Hepatocyte (in vitro differentiated cells): Measurements from ENCODE around the gene MAP3K3. TPM values are rescaled to one million over a fixed set of nuclear protein-coding genes. Genes with fewer than 3 reads are reported as not detected.

ENCODE experiments used
- DNase-seq: peaks from one replicate; pipeline ENCODE4 v3.0.0-alpha.2; 2016; ENCODE audit warnings: low spot score
- H2AFZ ChIP-seq: fragments of 200-600 bp; sonication (generic); 2 replicates; pipeline ENCODE4 v1.6.0; 2016; ENCODE audit warnings: antibody characterized with exemption, mild to moderate bottlenecking
- H3K27ac ChIP-seq: fragments of 200-600 bp; sonication (generic); 2 replicates; pipeline ENCODE4 v1.5.1; 2016; ENCODE audit warnings: mild to moderate bottlenecking
- H3K27me3 ChIP-seq: fragments of 200-600 bp; sonication (generic); 2 replicates; pipeline ENCODE4 v1.6.1; 2016
- H3K36me3 ChIP-seq: fragments of 200-600 bp; sonication (generic); replicated peaks from 2 replicates; pipeline ENCODE4 v1.5.1; 2016; ENCODE audit warnings: low read depth; ENCODE audit not compliant: insufficient read depth
- H3K4me1 ChIP-seq: fragments of 200-600 bp; sonication (generic); 2 replicates; pipeline ENCODE4 v1.5.1; 2016; ENCODE audit warnings: mild to moderate bottlenecking, moderate library complexity; ENCODE audit not compliant: insufficient read depth
- H3K4me2 ChIP-seq: fragments of 200-600 bp; sonication (generic); 2 replicates; pipeline ENCODE4 v1.6.0; 2016
- H3K4me3 ChIP-seq: fragments of 200-600 bp; sonication (generic); 2 replicates; pipeline ENCODE4 v1.5.1; 2016; ENCODE audit warnings: mild to moderate bottlenecking
- H3K79me2 ChIP-seq: fragments of 200-600 bp; sonication (generic); 2 replicates; pipeline ENCODE4 v1.6.0; 2017; ENCODE audit warnings: mild to moderate bottlenecking
- H3K9me2 ChIP-seq: fragments of 200-600 bp; sonication (generic); replicated peaks from 2 replicates; pipeline ENCODE4 v1.6.0; 2017; ENCODE audit warnings: mild to moderate bottlenecking; ENCODE audit not compliant: insufficient read depth
- H3K9me3 ChIP-seq: fragments of 200-600 bp; sonication (generic); 2 replicates; pipeline ENCODE4 v1.5.1; 2016; ENCODE audit warnings: low read depth, mild to moderate bottlenecking
- H4K20me1 ChIP-seq: fragments of 200-600 bp; sonication (generic); 2 replicates; pipeline ENCODE4 v1.6.0; 2016; ENCODE audit warnings: mild to moderate bottlenecking; ENCODE audit not compliant: insufficient read depth, poor library complexity, severe bottlenecking
- EZH2 ChIP-seq: fragments of 200-600 bp; sonication (generic); IDR thresholded peaks from 2 replicates; pipeline ENCODE4 v1.6.1; 2016; ENCODE audit warnings: antibody characterized with exemption, mild to moderate bottlenecking, borderline replicate concordance
- EZH2phosphoT487 ChIP-seq: fragments of 200-600 bp; sonication (generic); IDR thresholded peaks from one replicate; pipeline ENCODE4 v1.6.1; 2018; ENCODE audit warnings: antibody characterized with exemption, mild to moderate bottlenecking, low read depth, moderate library complexity; ENCODE audit not compliant: unreplicated experiment, severe bottlenecking
- WGBS: methylation state at CpG from one replicate; pipeline ENCODE4 v1.1.6; 2016; ENCODE audit warnings: low lambda C conversion rate; ENCODE audit errors: missing lambda C conversion rate; 5-methylcytosine and 5-hydroxymethylcytosine counted together
- polyA plus RNA-seq: library from polyadenylated mRNA; unstranded; fragments of >200 nt; fragmentation: Nextera tagmentation; extraction: Ambion mirVana; gene quantifications from 2 replicates; pipeline ENCODE4 v1.2.1, GENCODE V29; 2016
- total RNA-seq: library from RNA; depleted of rRNA; stranded (reverse); fragments of >200 nt; gene quantifications from 2 replicates; pipeline ENCODE4 v1.2.3, GENCODE V29; 2014
- TF ChIP-seq, protein P1 (sequence below): fragments of 200-600 bp; sonication (generic); IDR thresholded peaks from 2 replicates; pipeline ENCODE4 v1.5.1; 2016; ENCODE audit warnings: antibody characterized with exemption, mild to moderate bottlenecking; ENCODE audit not compliant: poor library complexity

The MAP3K3 gene
- total and polyA plus RNA-seq, 2 experiments from 2014 or later = 13.4 to 15.5 TPM

DNA sequence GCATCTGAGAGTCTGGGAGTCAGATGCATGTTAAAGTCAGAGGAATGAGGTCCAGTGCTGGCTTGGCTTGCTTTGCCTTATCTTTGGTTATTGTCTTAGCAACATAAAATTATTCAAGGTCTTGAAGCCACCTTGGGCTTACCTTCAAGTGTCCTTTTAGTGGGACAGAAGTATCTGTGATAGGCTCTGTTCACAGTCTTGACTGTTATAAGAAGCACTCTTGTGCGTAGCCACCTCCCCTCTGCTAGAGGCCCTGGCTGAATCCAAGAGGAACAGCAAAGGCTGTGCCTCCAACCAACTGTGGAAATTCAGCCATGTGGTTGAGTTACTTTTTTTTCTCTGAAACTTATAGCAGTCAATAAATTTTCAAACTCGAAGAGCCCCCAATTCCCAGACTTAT, 8.6 kb upstream of the MAP3K3 start:
- H3K4me2 ChIP-seq = no peak overlapping the region
- H3K9me3 ChIP-seq = no peaks in the 10 kb centered on the region
- H3K27ac ChIP-seq = no peak overlapping the region
- H3K9me2 ChIP-seq = no peaks in the 10 kb centered on the region
- H3K27me3 ChIP-seq = no peaks in the 10 kb centered on the region
- H3K4me1 ChIP-seq = no peaks in the 10 kb centered on the region
- no peaks in the 10 kb centered on the region for H4K20me1 ChIP-seq
- 85% methylated on average over 2 of the region's 2 CpGs for WGBS
- H3K4me3 ChIP-seq = no peak overlapping the region
- TF ChIP-seq EZH2 (no peak), EZH2phosphoT487 (no peak)
- TF ChIP-seq, protein P1, sequence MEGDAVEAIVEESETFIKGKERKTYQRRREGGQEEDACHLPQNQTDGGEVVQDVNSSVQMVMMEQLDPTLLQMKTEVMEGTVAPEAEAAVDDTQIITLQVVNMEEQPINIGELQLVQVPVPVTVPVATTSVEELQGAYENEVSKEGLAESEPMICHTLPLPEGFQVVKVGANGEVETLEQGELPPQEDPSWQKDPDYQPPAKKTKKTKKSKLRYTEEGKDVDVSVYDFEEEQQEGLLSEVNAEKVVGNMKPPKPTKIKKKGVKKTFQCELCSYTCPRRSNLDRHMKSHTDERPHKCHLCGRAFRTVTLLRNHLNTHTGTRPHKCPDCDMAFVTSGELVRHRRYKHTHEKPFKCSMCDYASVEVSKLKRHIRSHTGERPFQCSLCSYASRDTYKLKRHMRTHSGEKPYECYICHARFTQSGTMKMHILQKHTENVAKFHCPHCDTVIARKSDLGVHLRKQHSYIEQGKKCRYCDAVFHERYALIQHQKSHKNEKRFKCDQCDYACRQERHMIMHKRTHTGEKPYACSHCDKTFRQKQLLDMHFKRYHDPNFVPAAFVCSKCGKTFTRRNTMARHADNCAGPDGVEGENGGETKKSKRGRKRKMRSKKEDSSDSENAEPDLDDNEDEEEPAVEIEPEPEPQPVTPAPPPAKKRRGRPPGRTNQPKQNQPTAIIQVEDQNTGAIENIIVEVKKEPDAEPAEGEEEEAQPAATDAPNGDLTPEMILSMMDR = no peak
- no peak overlapping the region for H2AFZ ChIP-seq
- no peaks in the 10 kb centered on the region for H3K79me2 ChIP-seq
- no peak for DNase-seq
- H3K36me3 ChIP-seq = no peaks in the 10 kb centered on the region

DNA sequence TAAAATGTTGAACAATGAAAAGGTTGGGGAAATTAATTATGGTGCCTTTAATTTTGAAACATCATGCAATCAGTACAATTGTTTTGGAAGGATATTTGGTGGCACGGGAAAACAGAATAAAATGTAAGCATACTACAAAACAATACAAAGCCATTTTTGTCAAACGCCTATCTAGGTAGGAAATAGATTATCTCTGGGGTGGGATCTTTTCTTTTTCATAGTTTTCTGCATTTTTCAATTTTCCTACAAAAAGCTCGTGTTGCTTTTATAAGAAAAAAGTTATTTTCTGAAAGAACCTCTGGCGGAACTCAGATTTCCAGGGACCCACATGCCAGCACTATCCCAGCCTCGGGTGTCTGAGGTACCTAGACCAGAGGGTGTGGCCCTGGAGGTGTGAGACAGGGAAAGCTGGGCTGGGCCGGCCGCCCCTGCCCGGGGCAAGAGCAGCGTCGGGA, 961 bp upstream of the MAP3K3 start:
- H3K27ac ChIP-seq = peak overlapping the region; percentile 60
- no peaks in the 10 kb centered on the region for H3K9me3 ChIP-seq
- no peaks in the 10 kb centered on the region for H3K27me3 ChIP-seq
- H3K4me1 ChIP-seq = peaks cover 8% of the 10 kb centered on the region
- no peak for TF ChIP-seq EZH2
- peaks cover 32% of the 10 kb centered on the region for H3K79me2 ChIP-seq
- WGBS = 13% methylated on average over 10 of the region's 10 CpGs
- H3K36me3 ChIP-seq = no peaks in the 10 kb centered on the region
- H3K4me2 ChIP-seq = peak overlapping the region; percentile 75
- peaks cover 28% of the 10 kb centered on the region for H4K20me1 ChIP-seq
- H3K9me2 ChIP-seq = no peaks in the 10 kb centered on the region
- DNase-seq = no peak
- peak overlapping the region; percentile 26 for H2AFZ ChIP-seq
- H3K4me3 ChIP-seq = peak overlapping the region; percentile 32

DNA sequence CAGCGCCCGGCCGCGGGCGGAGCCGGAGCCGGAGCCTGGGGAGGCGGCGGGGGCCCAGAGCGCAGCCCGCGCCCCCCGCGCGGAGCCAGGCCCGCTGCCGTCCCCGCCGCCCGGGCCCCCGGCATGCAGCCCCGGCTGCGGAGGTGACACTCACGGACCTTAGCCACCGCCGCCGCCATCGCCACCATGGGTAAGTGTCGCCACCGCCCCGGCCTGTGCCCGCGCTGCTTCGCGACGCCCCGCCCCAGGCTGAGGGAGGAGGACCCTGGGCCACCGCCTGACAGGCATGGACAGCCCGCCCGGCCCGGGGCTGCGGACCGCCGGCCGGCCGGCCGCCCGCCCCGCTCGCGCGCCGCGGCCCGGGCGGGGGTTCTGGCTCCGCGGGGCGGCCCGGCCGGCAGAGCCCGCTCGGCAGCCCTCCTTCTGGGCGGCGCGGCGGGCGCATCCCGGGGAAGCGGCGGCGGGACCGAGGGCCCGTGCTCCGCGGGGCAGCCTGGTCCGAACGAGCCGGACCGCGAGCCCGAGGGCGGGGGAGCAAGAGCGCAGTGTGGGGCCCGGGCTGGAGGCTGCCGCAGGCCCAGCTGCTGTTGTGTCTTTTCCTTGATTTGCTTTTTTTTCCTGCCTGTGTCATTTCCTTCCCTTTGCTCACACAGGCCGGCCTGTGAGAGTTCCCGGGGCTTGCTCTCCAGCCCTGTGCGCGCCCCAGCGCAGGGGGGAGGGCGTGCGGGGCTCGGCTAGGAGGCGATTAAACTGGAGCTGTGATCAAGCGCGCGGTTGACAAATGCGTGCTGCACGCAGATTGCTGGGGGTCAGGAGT, 565 bp downstream of the MAP3K3 start:
- under 1% methylated on average over 44 of the region's 100 CpGs for WGBS
- Histone ChIP-seq H3K36me3 (no peaks in the 10 kb centered on the region), H2AFZ (peak overlapping the region; percentile 69), H3K4me3 (peak overlapping the region; percentile 82), H4K20me1 (peaks cover 40% of the 10 kb centered on the region), H3K27ac (peak overlapping the region; percentile 64), H3K9me2 (no peaks in the 10 kb centered on the region), H3K4me1 (peaks cover 12% of the 10 kb centered on the region), H3K4me2 (peak overlapping the region; percentile 93), H3K79me2 (peaks cover 47% of the 10 kb centered on the region), H3K9me3 (no peaks in the 10 kb centered on the region), H3K27me3 (no peaks in the 10 kb centered on the region)
- TF ChIP-seq EZH2phosphoT487 (no peak), EZH2 (no peak)
- TF ChIP-seq, protein P1 = no peak
- DNase-seq = peak; percentile 81

DNA sequence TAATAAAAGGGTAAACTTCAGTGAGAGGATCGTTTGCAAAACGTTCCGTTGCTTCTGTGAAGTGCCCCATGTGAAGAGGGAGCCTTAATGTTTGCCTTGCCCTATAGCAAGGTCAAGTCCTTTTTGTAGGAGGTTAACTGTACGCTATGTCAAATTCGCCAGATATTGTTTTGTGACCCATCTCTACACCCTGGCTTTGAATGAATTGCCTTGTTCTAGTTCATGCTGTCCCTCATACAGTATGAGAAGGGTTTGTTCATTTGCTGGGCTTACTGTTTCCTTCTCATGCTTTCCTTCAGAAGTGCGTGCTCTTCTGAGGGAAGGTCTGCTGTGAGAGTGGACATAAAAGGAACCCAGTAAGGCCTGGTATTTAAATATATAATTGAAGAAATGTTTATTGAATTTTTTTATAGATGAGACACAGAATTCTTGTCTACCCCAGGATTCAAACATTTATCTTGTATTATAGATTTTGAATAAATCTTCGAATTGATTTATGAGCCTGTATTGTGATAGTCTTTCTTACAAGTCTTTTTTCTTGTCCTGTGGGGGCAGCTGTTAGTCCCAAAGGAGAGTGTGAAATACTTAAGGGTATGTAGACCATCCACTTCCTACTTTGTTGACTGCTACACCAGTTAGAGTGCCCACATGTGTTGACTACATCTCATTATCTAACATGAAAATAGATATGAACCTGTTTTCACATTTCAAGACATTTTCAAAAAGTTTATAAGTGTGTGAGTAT, 1.7 kb downstream of the MAP3K3 start:
- TF ChIP-seq, protein P1 = no peak
- no peak for TF ChIP-seq EZH2
- 35% methylated on average over 7 of the region's 7 CpGs for WGBS
- Histone ChIP-seq H3K36me3 (no peaks in the 10 kb centered on the region), H3K4me1 (peaks cover 12% of the 10 kb centered on the region), H3K4me3 (peak overlapping the region; percentile 82), H3K9me3 (no peaks in the 10 kb centered on the region), H3K27me3 (no peaks in the 10 kb centered on the region), H3K9me2 (no peaks in the 10 kb centered on the region), H4K20me1 (peaks cover 40% of the 10 kb centered on the region), H3K79me2 (peaks cover 59% of the 10 kb centered on the region), H3K4me2 (peak overlapping the region; percentile 93), H3K27ac (no peak overlapping the region), H2AFZ (peak overlapping the region; percentile 69)
- no peak for DNase-seq
